Panc1 (cell line): ENCODE data around the gene CFLAR. TPM values are rescaled to one million over a fixed set of nuclear protein-coding genes. Genes with fewer than 3 reads are reported as not detected.

Source experiments
- ATAC-seq: fragments of 200-7000 bp; cut with Tn5 transposase; 2 replicates; pipeline ENCODE4 v1.9.1; 2020; ENCODE audit warnings: mild to moderate bottlenecking, moderate library complexity
- BruUV-seq: library from RNA; stranded (reverse); fragments of 400-500 nt; replicated peaks from 2 replicates; lab custom pipeline; 2021; lab: Mats Ljungman, UMichigan
- CTCF ChIA-PET: fragments of 300-600 bp; sonication (Branson Sonifier 250); formaldehyde crosslinking; loops from one replicate; lab custom pipeline; 2022; ENCODE audit warnings: antibody characterized with exemption; lab: Charles Lee
- POLR2A ChIA-PET: fragments of 300-600 bp; sonication (Branson Sonifier 250); formaldehyde crosslinking; loops from one replicate; lab custom pipeline; 2022; ENCODE audit warnings: antibody characterized with exemption; lab: Charles Lee
- DNase-seq: peaks from one replicate; pipeline ENCODE4 v3.0.0-alpha.2; 2010; ENCODE audit warnings: low read depth, low spot score
- H3K27ac ChIP-seq: 2 replicates; pipeline ENCODE4 v1.5.1; 2011; ENCODE audit warnings: mild to moderate bottlenecking, low read length, inconsistent platforms
- H3K27me3 ChIP-seq: fragments of 200-500 bp; sonication (Bioruptor generic); 2 replicates; pipeline ENCODE4 v1.6.0; 2014; ENCODE audit warnings: low read length, inconsistent platforms; ENCODE audit not compliant: control insufficient read depth, insufficient read depth
- H3K36me3 ChIP-seq: fragments of 200-500 bp; sonication (Bioruptor generic); 2 replicates; pipeline ENCODE4 v1.5.1; 2014; ENCODE audit warnings: inconsistent platforms, mild to moderate bottlenecking, low read length, moderate library complexity; ENCODE audit not compliant: control insufficient read depth, insufficient read depth
- H3K4me1 ChIP-seq: 2 replicates; pipeline ENCODE4 v1.5.1; 2011; ENCODE audit warnings: inconsistent platforms, mild to moderate bottlenecking, low read length, moderate library complexity; ENCODE audit not compliant: control insufficient read depth, insufficient read depth
- H3K4me3 ChIP-seq, 2 experiments: 2 replicates each; pipeline ENCODE4 v1.5.1; 2011 to 2012; ENCODE audit warnings: low read depth in 2 of 2, low read length in 2 of 2, mild to moderate bottlenecking in 2 of 2, inconsistent platforms in 1 of 2, moderate library complexity in 1 of 2
- H3K9me3 ChIP-seq: fragments of 200-500 bp; sonication (Bioruptor generic); 2 replicates; pipeline ENCODE4 v1.5.1; 2014; ENCODE audit warnings: low read depth, mild to moderate bottlenecking, inconsistent platforms, low read length, moderate library complexity; ENCODE audit not compliant: control insufficient read depth, insufficient read depth
- POLR2AphosphoS5 ChIP-seq: IDR thresholded peaks from 2 replicates; pipeline ENCODE4 v1.6.1; 2012; ENCODE audit warnings: mild to moderate bottlenecking, low read depth, low read length, moderate library complexity
- SIN3A ChIP-seq: IDR thresholded peaks from 2 replicates; pipeline ENCODE4 v1.6.1; 2012; ENCODE audit warnings: low read depth, mild to moderate bottlenecking, low read length, moderate library complexity, borderline replicate concordance; ENCODE audit not compliant: insufficient read depth
- TCF7L2 ChIP-seq: IDR thresholded peaks from 2 replicates; pipeline ENCODE4 v1.6.1; 2011; ENCODE audit warnings: mild to moderate bottlenecking, low read depth, low read length, inconsistent platforms
- in situ Hi-C: cut with HindIII; loops from 2 replicates; pipeline ENCODE4 v1.10.0; 2016; ENCODE audit warnings: low sequenced_read_pairs, low pct_unique_long_range_greater_than_20kb
- intact Hi-C: fragments of 100-400 bp; cut with micrococcal nuclease; formaldehyde crosslinking; loops from one replicate; pipeline ENCODE4 v1.10.0; 2022; ENCODE audit not compliant: unreplicated experiment
- total RNA-seq: library from RNA; stranded (reverse); gene quantifications from one replicate; pipeline ENCODE4 v1.2.1, GENCODE V29; 2021; ENCODE audit not compliant: unreplicated experiment
- TF ChIP-seq, protein P1 (sequence below), 2 experiments: IDR thresholded peaks; 2 replicates each; pipeline ENCODE4 v1.6.1; 2011 to 2012; ENCODE audit warnings: low read depth in 2 of 2, control low read depth in 1 of 2, low read length in 1 of 2, mild to moderate bottlenecking in 1 of 2, moderate library complexity in 1 of 2; ENCODE audit not compliant: insufficient read depth in 1 of 2
- TF ChIP-seq, protein P2 (sequence below): fragments of 450-650 bp; IDR thresholded peaks from 2 replicates; pipeline ENCODE4 v1.5.1; 2017; ENCODE audit warnings: mild to moderate bottlenecking

CFLAR gene
- total RNA-seq, 1 experiment from 2014 or later: 46.3 TPM

DNA sequence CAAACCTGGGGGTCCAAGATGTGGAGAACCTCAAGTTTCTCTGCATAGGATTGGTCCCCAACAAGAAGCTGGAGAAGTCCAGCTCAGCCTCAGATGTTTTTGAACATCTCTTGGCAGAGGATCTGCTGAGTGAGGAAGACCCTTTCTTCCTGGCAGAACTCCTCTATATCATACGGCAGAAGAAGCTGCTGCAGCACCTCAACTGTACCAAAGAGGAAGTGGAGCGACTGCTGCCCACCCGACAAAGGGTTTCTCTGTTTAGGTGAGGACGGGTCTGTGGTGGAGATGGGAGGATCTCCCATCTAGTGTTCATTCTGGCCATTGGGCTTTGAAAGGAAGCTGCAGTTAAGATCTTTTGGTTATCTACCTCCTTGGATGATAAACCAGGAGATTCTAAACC lies 69.9 kb downstream of the CFLAR start:
- H3K27me3 ChIP-seq: no peaks in the 10 kb centered on the region
- intact Hi-C loops (no loop called here), in situ Hi-C loops (no loop called here)
- no peaks in the 10 kb centered on the region for H3K9me3 ChIP-seq
- POLR2A ChIA-PET: no interaction called here
- no peaks in the 10 kb centered on the region; the same call in 1 of the 2 replicates for H3K4me1 ChIP-seq
- H3K27ac ChIP-seq: no peak overlapping the region
- no peak for ATAC-seq
- no peak overlapping the region for H3K4me3 ChIP-seq
- no peaks in the 10 kb centered on the region for H3K36me3 ChIP-seq
- no TSS peak for BruUV-seq
- CTCF ChIA-PET: no interaction called here
- no peak for DNase-seq
- TF ChIP-seq, protein P1, sequence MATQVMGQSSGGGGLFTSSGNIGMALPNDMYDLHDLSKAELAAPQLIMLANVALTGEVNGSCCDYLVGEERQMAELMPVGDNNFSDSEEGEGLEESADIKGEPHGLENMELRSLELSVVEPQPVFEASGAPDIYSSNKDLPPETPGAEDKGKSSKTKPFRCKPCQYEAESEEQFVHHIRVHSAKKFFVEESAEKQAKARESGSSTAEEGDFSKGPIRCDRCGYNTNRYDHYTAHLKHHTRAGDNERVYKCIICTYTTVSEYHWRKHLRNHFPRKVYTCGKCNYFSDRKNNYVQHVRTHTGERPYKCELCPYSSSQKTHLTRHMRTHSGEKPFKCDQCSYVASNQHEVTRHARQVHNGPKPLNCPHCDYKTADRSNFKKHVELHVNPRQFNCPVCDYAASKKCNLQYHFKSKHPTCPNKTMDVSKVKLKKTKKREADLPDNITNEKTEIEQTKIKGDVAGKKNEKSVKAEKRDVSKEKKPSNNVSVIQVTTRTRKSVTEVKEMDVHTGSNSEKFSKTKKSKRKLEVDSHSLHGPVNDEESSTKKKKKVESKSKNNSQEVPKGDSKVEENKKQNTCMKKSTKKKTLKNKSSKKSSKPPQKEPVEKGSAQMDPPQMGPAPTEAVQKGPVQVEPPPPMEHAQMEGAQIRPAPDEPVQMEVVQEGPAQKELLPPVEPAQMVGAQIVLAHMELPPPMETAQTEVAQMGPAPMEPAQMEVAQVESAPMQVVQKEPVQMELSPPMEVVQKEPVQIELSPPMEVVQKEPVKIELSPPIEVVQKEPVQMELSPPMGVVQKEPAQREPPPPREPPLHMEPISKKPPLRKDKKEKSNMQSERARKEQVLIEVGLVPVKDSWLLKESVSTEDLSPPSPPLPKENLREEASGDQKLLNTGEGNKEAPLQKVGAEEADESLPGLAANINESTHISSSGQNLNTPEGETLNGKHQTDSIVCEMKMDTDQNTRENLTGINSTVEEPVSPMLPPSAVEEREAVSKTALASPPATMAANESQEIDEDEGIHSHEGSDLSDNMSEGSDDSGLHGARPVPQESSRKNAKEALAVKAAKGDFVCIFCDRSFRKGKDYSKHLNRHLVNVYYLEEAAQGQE (IDR thresholded peaks at IDR 0.05; ENCODE audit: insufficient read depth in 1 of 2, low read depth in 2 of 2, low read length in 1 of 2): no peak
- TF ChIP-seq TCF7L2 (no peak), SIN3A (no peak), POLR2AphosphoS5 (no peak)
- TF ChIP-seq, protein P2, sequence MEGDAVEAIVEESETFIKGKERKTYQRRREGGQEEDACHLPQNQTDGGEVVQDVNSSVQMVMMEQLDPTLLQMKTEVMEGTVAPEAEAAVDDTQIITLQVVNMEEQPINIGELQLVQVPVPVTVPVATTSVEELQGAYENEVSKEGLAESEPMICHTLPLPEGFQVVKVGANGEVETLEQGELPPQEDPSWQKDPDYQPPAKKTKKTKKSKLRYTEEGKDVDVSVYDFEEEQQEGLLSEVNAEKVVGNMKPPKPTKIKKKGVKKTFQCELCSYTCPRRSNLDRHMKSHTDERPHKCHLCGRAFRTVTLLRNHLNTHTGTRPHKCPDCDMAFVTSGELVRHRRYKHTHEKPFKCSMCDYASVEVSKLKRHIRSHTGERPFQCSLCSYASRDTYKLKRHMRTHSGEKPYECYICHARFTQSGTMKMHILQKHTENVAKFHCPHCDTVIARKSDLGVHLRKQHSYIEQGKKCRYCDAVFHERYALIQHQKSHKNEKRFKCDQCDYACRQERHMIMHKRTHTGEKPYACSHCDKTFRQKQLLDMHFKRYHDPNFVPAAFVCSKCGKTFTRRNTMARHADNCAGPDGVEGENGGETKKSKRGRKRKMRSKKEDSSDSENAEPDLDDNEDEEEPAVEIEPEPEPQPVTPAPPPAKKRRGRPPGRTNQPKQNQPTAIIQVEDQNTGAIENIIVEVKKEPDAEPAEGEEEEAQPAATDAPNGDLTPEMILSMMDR: no peak

DNA sequence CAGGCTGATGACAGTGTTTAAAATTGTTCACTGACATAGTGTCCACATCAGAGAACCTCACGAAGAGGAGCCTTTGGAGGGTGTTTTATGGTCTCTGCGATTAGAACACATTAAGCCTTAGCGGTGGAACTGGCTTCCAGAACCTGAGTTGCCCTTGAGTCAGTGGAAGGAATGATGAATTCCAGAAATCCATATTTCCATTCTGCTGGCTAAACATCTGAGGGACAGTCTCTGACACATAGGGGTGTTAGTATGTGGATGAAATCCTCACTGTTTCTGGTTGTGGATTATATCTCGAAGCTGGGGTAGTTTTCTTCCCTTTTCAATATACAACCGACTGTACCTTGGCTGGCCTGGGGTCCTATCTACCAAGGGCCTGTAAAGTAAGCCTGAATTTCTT lies 71.0 kb downstream of the CFLAR start:
- ChIA-PET POLR2A (no interaction called here), CTCF (no interaction called here)
- Histone ChIP-seq H3K9me3 (no peaks in the 10 kb centered on the region), H3K27me3 (no peaks in the 10 kb centered on the region), H3K27ac (no peak overlapping the region), H3K4me1 (no peaks in the 10 kb centered on the region; the same call in 1 of the 2 replicates), H3K4me3 (no peak overlapping the region), H3K36me3 (no peaks in the 10 kb centered on the region)
- in situ Hi-C loops (no loop called here), intact Hi-C loops (no loop called here)
- DNase-seq: no peak
- TF ChIP-seq, protein P1 (IDR thresholded peaks at IDR 0.05; ENCODE audit: insufficient read depth in 1 of 2, low read depth in 2 of 2, low read length in 1 of 2): no peak
- TF ChIP-seq TCF7L2: no peak
- ATAC-seq: no peak
- no TSS peak for BruUV-seq
